ENCODE measurements around the gene ACYP2. TPM values are rescaled to one million over a fixed set of nuclear protein-coding genes. Genes with fewer than 3 reads are reported as not detected.

The ACYP2 gene
- total RNA-seq, 6 experiments from 2014 or later, result 9.6 to 22.9 (median 18.5) TPM

Small RNA genes lying within 50 kb of the gene (small RNA-seq; reads per million reads assigned to genes)
- gene RNU7-172P, result 0 reads per million in 2 experiments

Other genes with a start within 250 kb of the ACYP2 start
- 10 to 100 TPM; 28.1 to 36.7 (median 29.5) TPM for gene PSME4, start 144.6 kb upstream of the ACYP2 start, total RNA-seq
- not detected for gene TSPYL6, start 140.6 kb downstream of the ACYP2 start, total RNA-seq

All from right lobe of liver (tissue), 5 donors.